Measurements from ENCODE around the gene NOL4L.

NOL4L gene

GRCh38 chr20:32481311-32482142, 103.6 kb downstream of the NOL4L start:
- no peak for DNase-seq

GRCh38 chr20:32480371-32481241, 104.5 kb downstream of the NOL4L start:
- DNase-seq: no peak

- DNase-seq: no peak
Observed at GRCh38 chr20:32479697-32480171, 105.4 kb downstream of the NOL4L start.

DNA sequence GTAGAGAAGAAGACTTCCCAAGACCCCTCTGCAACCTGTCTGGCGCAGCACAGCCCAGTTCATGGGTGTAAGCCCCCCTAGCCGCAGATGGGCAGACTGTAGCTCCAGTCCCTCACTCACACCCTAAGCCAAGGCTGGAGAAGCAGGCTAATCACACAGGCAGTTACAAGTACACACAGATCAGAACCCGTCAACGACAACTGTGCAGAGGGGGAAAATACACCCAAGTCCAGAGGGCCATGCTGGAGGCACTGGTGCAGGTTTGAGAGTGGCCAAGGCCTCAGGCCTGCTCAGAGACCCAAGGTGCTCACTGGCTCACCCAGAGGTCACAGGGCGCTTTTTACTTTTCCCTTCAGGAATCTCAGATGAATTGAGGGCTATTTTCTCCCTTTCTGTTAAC, 106.1 kb downstream of the NOL4L start:
- no peak for DNase-seq

DNA sequence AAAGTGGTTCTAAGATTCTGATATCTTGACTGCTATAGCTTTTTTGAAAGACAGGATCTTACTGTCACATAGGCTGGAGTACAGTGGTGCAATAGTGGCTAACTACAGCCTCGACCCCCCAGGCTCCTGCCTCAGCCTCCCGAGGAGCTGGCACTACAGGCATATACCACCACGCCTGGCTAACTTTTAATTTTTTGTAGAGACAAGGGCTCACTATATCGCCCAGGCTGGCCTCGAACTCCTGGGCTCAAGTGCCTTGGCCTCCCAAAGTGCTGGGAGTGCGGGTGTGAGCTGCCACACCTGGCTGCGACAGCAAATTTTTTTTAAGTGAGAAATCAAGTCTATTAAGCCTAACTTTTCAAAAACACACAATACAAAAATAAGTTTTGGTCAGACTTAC, 106.6 kb downstream of the NOL4L start:
- DNase-seq: no peak

DNA sequence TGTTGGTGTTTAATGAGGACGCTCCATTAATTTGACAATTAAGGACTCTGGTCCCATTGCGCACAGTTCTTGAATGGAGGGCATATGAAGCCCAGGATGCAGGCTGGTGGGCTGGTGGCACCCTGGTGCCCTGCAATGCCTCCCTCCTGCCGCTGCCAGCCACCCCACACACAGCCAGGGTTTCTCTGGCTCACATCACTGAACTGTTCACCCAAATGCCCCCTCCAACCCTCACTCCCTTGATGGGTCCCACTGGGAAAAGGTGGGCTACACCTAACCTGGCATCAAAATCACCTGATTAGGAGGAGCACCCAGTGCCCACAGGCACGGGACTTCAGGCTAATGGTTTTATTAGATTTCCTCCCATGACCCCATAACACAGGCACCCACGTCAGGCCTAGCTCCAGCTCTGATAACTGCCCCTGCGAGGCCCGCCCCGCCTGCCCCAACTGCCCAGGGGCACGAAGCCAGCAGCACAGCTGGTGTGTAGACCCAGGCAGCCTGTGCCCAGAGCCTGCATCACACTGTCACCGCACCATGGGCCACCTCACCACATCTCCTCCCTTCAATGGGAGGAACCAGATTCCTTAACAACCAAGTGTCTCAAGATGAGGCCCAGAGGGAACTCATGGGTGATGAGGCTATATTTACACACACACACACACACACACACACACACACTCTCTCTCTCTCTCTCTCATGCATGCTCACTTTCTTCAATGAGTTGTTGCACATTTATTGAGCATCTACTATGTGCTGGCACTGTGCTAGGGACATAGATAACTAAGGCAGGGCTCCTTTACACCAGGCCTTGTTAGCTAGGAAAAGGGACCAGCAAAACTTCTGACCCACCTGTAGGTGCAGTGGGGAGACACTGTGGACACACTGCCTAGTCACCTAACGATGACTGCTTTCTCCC, 107.3 kb downstream of the NOL4L start:
- peak; percentile 38 for DNase-seq

DNA sequence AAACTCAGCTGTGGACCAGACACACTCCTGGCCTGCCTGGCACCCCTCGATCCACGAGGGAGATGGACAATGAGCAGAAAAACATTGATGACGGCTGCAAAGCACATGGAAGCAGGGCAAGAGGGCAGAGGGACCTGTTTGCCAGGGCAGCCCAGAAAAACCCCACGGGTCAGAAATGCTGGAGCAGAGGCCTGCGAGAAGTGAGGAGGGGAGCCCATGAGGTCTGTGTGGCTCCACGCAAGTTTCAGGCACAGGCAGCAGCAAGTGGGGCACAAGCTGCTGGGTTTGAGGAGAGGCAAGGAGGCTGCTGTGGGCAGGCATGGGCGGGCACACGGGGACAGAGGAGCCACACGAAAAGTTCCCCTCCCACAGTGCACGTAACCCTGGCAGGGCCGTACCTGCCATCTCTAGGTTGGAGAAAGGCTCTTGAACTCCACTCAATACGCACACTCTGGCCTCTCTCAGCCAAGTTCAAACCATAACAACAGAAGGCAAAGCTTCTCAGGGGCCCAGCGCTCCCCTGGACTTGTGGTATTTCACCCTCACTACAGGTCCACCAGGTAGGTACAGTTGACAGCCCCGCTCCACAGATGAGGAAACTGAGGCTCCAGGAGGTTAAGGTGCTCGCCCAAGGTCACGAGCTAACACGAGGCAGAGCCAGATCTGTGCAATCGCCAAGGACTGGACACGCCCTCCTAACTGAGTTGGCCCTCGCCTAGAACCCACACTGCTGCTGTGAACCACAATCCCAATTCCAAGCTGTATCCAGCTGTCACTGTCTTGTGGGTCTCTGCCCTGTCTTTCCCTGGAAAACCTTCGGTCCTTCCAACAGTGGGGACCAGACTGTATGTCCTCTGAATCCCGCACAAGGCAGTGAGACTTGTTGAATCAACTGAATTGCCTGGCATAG, 108.2 kb downstream of the NOL4L start:
- no peak for DNase-seq

DNA sequence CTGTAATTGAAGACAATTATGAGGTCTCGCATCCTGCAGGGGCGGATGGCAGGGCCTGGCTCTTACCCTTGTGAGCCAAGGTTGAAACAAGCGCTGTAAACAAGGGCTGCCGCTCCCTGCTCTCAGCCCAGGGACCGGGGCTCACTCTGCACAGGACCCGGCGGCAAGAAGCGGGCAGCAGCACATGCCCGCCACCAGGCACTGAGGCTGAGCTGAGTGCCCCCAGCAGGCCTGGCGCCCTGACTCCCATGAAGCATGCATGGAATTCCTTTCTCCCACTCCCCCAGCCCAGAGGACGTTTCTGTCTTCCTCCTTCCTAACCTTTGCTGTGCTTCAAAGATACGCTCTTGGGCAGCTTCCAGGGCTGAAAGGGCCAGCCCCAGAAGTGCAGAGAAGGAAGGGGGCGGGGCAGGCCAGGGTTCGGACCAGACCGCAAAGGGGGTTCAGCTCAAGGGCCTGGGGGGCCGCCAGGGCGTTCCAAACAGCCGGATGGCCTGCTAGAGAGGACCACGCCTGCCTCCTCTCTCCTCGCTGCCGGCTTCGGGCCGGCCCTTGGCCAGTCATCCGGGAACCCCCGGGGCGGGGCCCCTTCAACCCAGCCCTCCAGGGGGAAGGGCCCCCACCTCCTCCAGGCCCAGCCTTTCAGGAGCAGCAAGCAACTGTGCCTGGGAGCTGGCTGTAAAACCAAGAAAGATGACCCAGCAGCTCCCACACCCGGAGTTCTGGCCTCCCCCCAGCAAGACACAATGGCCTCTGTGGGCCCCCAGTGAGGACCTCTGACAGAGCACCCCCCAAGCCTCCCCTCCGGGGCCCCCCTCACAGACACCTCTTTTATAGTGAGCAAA, 109.9 kb downstream of the NOL4L start:
- DNase-seq: no peak

DNA sequence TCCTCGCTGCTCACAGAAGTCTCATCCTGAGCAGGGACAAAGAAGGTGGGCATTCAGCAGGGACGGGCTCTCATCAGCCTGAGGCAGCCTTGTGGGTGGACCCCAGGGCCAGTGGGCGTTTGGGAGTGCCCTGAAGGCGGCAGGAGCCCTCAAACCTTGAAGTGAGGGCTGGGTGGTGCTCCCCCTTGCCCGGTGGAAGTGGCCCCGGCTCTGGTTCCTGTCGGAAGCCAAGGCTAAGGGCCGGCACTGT, 110.5 kb downstream of the NOL4L start:
- no peak for DNase-seq

- no peak for DNase-seq
Observed at GRCh38 chr20:32474009-32474716, 111.0 kb downstream of the NOL4L start.

GRCh38 chr20:32473231-32474008, 111.7 kb downstream of the NOL4L start:
- no peak for DNase-seq

- DNase-seq: no peak
Observed at GRCh38 chr20:32472581-32473207, 112.4 kb downstream of the NOL4L start.

DNA sequence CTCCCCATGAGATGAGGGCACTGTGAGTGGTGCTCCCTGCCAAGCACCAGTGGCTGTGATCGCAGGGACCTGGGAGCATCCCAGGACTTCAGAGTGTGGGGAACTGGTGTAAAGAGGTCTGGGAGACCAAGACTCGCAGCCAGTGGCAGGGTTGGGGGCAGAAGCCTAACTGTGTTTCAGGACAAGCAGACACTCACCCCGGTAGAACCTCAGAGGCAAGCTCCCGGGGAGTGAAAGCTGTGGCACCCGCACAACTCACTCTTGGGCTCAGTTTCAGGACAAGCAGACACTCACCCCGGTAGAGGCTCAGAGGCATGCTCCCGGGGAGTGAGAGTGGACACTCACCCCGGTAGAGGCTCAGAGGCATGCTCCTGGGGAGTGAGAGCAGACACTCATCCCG, 114.2 kb downstream of the NOL4L start:
- DNase-seq: no peak

DNA sequence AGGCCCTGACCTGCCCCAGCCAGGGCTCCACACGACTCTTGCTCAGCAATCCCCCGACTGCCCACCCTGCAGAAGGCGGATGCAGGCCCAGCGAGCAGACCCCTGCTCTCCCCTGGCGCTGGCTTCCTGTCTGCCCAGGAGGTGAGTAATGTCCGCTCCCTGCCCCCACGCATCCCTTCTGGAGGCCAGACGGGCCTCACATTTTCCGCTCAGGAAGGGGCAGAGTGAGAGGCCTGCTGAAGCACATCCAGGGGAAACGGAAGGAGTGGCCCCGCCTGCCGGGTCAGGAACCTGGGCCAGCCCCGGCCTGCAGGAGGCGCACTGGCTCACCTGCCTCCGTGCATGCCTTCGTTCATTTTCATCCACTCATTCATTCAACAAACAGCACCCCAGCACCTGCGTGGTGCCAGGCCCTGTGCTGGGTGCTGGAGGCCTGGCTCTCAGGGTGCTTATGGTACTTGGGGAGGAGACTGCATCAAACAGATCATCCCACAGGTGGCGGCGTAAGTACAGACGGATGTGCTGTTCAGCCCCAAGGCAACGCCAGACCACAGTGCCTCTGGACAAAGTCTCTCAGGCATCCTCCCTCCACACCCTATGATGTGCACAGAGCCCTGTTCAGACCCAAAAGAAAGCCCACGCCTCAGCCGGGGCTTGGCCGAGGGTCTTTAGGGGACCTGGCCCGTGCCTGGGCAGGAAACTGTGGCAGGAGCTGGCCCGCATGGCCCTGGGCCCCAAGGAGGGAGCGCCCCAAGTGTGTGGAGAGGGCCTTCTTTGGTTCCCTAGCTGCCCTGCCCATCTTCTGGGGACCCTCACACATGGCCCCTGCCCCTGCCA, 114.9 kb downstream of the NOL4L start:
- peak; percentile 38 for DNase-seq

GRCh38 chr20:32468860-32469259, 116.3 kb downstream of the NOL4L start:
- DNase-seq: no peak

GRCh38 chr20:32468313-32468640, 116.9 kb downstream of the NOL4L start:
- DNase-seq: no peak

DNA sequence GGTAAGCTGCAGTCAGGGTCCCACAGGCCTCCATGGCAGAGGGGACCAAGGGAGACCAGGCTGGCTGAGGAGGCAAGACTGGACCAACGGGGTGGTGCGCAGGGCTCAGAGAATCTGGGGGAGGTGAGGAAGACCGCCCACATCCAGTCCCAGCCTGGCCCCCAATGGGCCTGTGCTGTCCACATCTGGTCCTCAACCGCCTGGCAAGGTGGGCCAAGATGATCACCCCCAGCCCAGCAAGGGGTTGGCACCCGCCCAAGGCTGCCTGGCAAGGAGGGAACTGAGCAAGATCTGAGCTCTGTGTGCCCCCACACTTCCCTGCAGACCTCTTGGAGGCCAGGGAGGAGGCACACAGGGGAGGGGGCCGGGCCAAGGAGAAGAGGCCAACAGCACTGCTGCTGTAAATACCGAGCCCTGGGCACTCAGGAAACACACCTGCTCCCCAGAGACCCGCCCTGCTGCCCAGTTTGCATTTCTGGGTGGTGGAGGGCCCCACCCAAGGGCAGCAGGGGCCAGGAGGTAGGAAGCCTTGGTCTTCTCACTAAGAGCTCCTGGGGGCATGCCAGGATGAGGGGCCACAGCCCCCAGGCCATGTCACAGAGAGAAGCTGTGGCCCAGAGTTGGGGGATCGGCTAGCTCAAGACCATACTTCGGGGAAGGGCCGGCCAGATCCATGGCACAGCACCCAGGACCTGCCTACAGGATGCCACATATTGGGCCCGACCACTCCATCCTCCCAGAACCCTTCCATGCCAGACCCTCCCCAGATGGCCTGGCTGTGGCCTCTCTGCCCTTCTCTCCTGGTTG, 117.4 kb downstream of the NOL4L start:
- DNase-seq: no peak

All from MV-4-11 (cell line).